DOHH2 (cell line): ENCODE measurements around the gene ATP2A3.

Experiments used
- CTCF ChIP-seq: fragments of 200-600 bp; sonication (generic); IDR thresholded peaks from one replicate; pipeline ENCODE4 v1.5.1; 2014; ENCODE audit warnings: antibody characterized with exemption, mild to moderate bottlenecking, low read depth, low read length; ENCODE audit not compliant: poor library complexity, severe bottlenecking
- EZH2phosphoT487 ChIP-seq: fragments of 200-600 bp; sonication (generic); IDR thresholded peaks from 2 replicates; pipeline ENCODE4 v1.6.1; 2017; ENCODE audit warnings: borderline replicate concordance, mild to moderate bottlenecking, antibody characterized with exemption, low read length, moderate library complexity, mixed read lengths

GRCh38 chr17:4005296-4006164 is 41.3 kb upstream of the ATP2A3 start:
- TF ChIP-seq CTCF: no peak
- TF ChIP-seq EZH2phosphoT487: no peak
